Activated T-cell treated with anti-CD3 and anti-CD28 coated beads, Interleukin-2, amount 50 U/mL, for 4 hours (primary cell): ENCODE measurements around the gene CTTN. TPM values are rescaled to one million over a fixed set of nuclear protein-coding genes. Genes with fewer than 3 reads are reported as not detected.

ENCODE experiments used
- ATAC-seq, 2 donors: fragments of 200-7000 bp; cut with Tn5 transposase; one replicate each; pipeline ENCODE4 v1.10.0; 2021
- DNase-seq: peaks from one replicate; pipeline ENCODE4 v3.0.0-alpha.2; 2020
- H3K27me3 Mint-ChIP-seq: one replicate; pipeline ENCODE4 v1.8.0; 2021; ENCODE audit warnings: low read depth, mixed read lengths
- H3K36me3 Mint-ChIP-seq: one replicate; pipeline ENCODE4 v1.8.0; 2022; ENCODE audit warnings: mixed read lengths; ENCODE audit not compliant: insufficient read depth
- H3K4me1 Mint-ChIP-seq: one replicate; pipeline ENCODE4 v1.8.0; 2021; ENCODE audit warnings: low read depth, mixed read lengths
- H3K4me3 Mint-ChIP-seq: one replicate; pipeline ENCODE4 v1.8.0; 2021; ENCODE audit warnings: mild to moderate bottlenecking, moderate library complexity, mixed read lengths
- H3K9me3 Mint-ChIP-seq: one replicate; pipeline ENCODE4 v1.8.0; 2021; ENCODE audit warnings: mixed read lengths
- total RNA-seq, 3 donors: library from RNA; stranded (reverse); gene quantifications; one replicate each; pipeline ENCODE4 v1.2.1, GENCODE V29; 2021

The CTTN gene
- total RNA-seq, 3 donors from 2014 or later, result 56.5 to 59.1 (median 57.5) TPM

GRCh38 chr11:70422692-70423522 is 24.6 kb downstream of the CTTN start:
- Mint-ChIP-seq H3K36me3 (peaks cover 7% of the 10 kb centered on the region), H3K4me3 (no peak overlapping the region), H3K4me1 (peaks cover 6% of the 10 kb centered on the region), H3K27me3 (peaks cover 6% of the 10 kb centered on the region), H3K9me3 (no peaks in the 10 kb centered on the region)
- DNase-seq (no peak), ATAC-seq (no peak)

- Mint-ChIP-seq H3K4me1 (peaks cover 6% of the 10 kb centered on the region), H3K36me3 (peaks cover 7% of the 10 kb centered on the region), H3K4me3 (no peak overlapping the region), H3K27me3 (peaks cover 8% of the 10 kb centered on the region), H3K9me3 (no peaks in the 10 kb centered on the region)
- peak; percentile 61 to 81 for ATAC-seq
- DNase-seq, result no peak
Observed at GRCh38 chr11:70423523-70424505, 25.5 kb downstream of the CTTN start.

- Mint-ChIP-seq H3K27me3 (peaks cover 9% of the 10 kb centered on the region), H3K9me3 (no peaks in the 10 kb centered on the region), H3K36me3 (peaks cover 7% of the 10 kb centered on the region), H3K4me1 (peaks cover 6% of the 10 kb centered on the region), H3K4me3 (no peak overlapping the region)
- DNase-seq (no peak), ATAC-seq (no peak)
Observed at GRCh38 chr11:70424765-70425344, 26.5 kb downstream of the CTTN start.

GRCh38 chr11:70427436-70427835 is 29.1 kb downstream of the CTTN start:
- H3K4me1 Mint-ChIP-seq, result peaks cover 6% of the 10 kb centered on the region
- peaks cover 6% of the 10 kb centered on the region for H3K36me3 Mint-ChIP-seq
- ATAC-seq (no peak), DNase-seq (no peak)
- H3K9me3 Mint-ChIP-seq, result no peaks in the 10 kb centered on the region
- H3K4me3 Mint-ChIP-seq, result no peak overlapping the region
- H3K27me3 Mint-ChIP-seq, result peaks cover 13% of the 10 kb centered on the region

- peaks cover 5% of the 10 kb centered on the region for H3K4me1 Mint-ChIP-seq
- peaks cover 14% of the 10 kb centered on the region for H3K27me3 Mint-ChIP-seq
- ATAC-seq, result no peak
- no peaks in the 10 kb centered on the region for H3K9me3 Mint-ChIP-seq
- DNase-seq, result no peak
- H3K4me3 Mint-ChIP-seq, result no peak overlapping the region
- H3K36me3 Mint-ChIP-seq, result peaks cover 6% of the 10 kb centered on the region
Observed at GRCh38 chr11:70428701-70429427, 30.5 kb downstream of the CTTN start.

GRCh38 chr11:70429428-70429705 is 31.0 kb downstream of the CTTN start:
- no peak for DNase-seq
- Mint-ChIP-seq H3K9me3 (no peaks in the 10 kb centered on the region), H3K4me1 (peaks cover 1% of the 10 kb centered on the region), H3K27me3 (peaks cover 14% of the 10 kb centered on the region), H3K4me3 (no peak overlapping the region), H3K36me3 (peaks cover 6% of the 10 kb centered on the region)
- ATAC-seq, result no peak

GRCh38 chr11:70429724-70430521 is 31.6 kb downstream of the CTTN start:
- Mint-ChIP-seq H3K36me3 (peaks cover 9% of the 10 kb centered on the region), H3K27me3 (peaks cover 12% of the 10 kb centered on the region), H3K4me3 (no peak overlapping the region), H3K9me3 (no peaks in the 10 kb centered on the region), H3K4me1 (no peaks in the 10 kb centered on the region)
- no peak for DNase-seq
- no peak for ATAC-seq

GRCh38 chr11:70430671-70431574 is 32.6 kb downstream of the CTTN start:
- DNase-seq (no peak), ATAC-seq (no peak)
- Mint-ChIP-seq H3K27me3 (peaks cover 10% of the 10 kb centered on the region), H3K36me3 (peaks cover 9% of the 10 kb centered on the region), H3K9me3 (no peaks in the 10 kb centered on the region), H3K4me3 (no peak overlapping the region), H3K4me1 (no peaks in the 10 kb centered on the region)

GRCh38 chr11:70431611-70432010 is 33.3 kb downstream of the CTTN start:
- no peak for ATAC-seq

GRCh38 chr11:70432065-70432464 is 33.7 kb downstream of the CTTN start:
- H3K27me3 Mint-ChIP-seq, result peaks cover 11% of the 10 kb centered on the region
- no peaks in the 10 kb centered on the region for H3K9me3 Mint-ChIP-seq
- H3K36me3 Mint-ChIP-seq, result peaks cover 9% of the 10 kb centered on the region
- DNase-seq, result no peak
- H3K4me3 Mint-ChIP-seq, result no peak overlapping the region
- H3K4me1 Mint-ChIP-seq, result no peaks in the 10 kb centered on the region
- no peak for ATAC-seq

More at GRCh38 chr11:70431611-70432010, 33.3 kb downstream of the CTTN start:
- no peaks in the 10 kb centered on the region for H3K4me1 Mint-ChIP-seq
- no peak overlapping the region for H3K4me3 Mint-ChIP-seq
- peaks cover 9% of the 10 kb centered on the region for H3K36me3 Mint-ChIP-seq
- peaks cover 11% of the 10 kb centered on the region for H3K27me3 Mint-ChIP-seq
- no peak for DNase-seq
- no peaks in the 10 kb centered on the region for H3K9me3 Mint-ChIP-seq

- Mint-ChIP-seq H3K36me3 (peaks cover 9% of the 10 kb centered on the region), H3K27me3 (peaks cover 11% of the 10 kb centered on the region), H3K4me3 (no peak overlapping the region), H3K4me1 (no peaks in the 10 kb centered on the region), H3K9me3 (no peaks in the 10 kb centered on the region)
- no peak for DNase-seq
- ATAC-seq, result no peak
Observed at GRCh38 chr11:70432580-70432979, 34.3 kb downstream of the CTTN start.

GRCh38 chr11:70433038-70433437 is 34.7 kb downstream of the CTTN start:
- no peak overlapping the region for H3K4me3 Mint-ChIP-seq
- H3K4me1 Mint-ChIP-seq, result no peaks in the 10 kb centered on the region
- DNase-seq (no peak), ATAC-seq (no peak)
- peaks cover 11% of the 10 kb centered on the region for H3K27me3 Mint-ChIP-seq
- peaks cover 12% of the 10 kb centered on the region for H3K36me3 Mint-ChIP-seq
- no peaks in the 10 kb centered on the region for H3K9me3 Mint-ChIP-seq
